HepG2 (cell line): ENCODE measurements around the gene LRBA. TPM values are rescaled to one million over a fixed set of nuclear protein-coding genes. Genes with fewer than 3 reads are reported as not detected.

Experiments
- AHDC1 ChIP-seq: sonication (generic); formaldehyde crosslinking; IDR thresholded peaks from 2 replicates; pipeline ENCODE4 v1.5.1; 2020; ENCODE audit warnings: mild to moderate bottlenecking, missing genetic modification reagents, borderline replicate concordance
- HIVEP1 ChIP-seq: sonication (generic); formaldehyde crosslinking; IDR thresholded peaks from 2 replicates; pipeline ENCODE4 v1.4.0; 2020; ENCODE audit warnings: mild to moderate bottlenecking, missing genetic modification reagents
- HNF1A ChIP-seq, 2 experiments: sonication (generic) in 1 of 2; formaldehyde crosslinking in 1 of 2; IDR thresholded peaks; 2 replicates each; pipeline versions ENCODE4 v1.4.0 to v1.6.1; 2016 to 2020; ENCODE audit warnings: borderline replicate concordance in 1 of 2, low read depth in 1 of 2, mild to moderate bottlenecking in 1 of 2, missing genetic modification reagents in 1 of 2
- NCOA5 ChIP-seq: sonication (generic); formaldehyde crosslinking; IDR thresholded peaks from 2 replicates; pipeline ENCODE4 v1.4.0; 2020; ENCODE audit warnings: missing genetic modification reagents
- NRL ChIP-seq: sonication (generic); formaldehyde crosslinking; IDR thresholded peaks from 2 replicates; pipeline ENCODE4 v1.5.0; 2020; ENCODE audit warnings: missing genetic modification reagents, mild to moderate bottlenecking, moderate library complexity, borderline replicate concordance
- TERF1 ChIP-seq: sonication (generic); formaldehyde crosslinking; IDR thresholded peaks from 2 replicates; pipeline ENCODE4 v1.8.0; 2022; ENCODE audit warnings: mild to moderate bottlenecking, missing genetic modification reagents, moderate library complexity
- XBP1 ChIP-seq: sonication (generic); formaldehyde crosslinking; IDR thresholded peaks from 2 replicates; pipeline ENCODE4 v1.5.0; 2020; ENCODE audit warnings: missing genetic modification reagents
- ZNF138 ChIP-seq: sonication (generic); formaldehyde crosslinking; IDR thresholded peaks from 2 replicates; pipeline ENCODE4 v1.5.0; 2020; ENCODE audit warnings: mild to moderate bottlenecking, low read depth, missing genetic modification reagents
- ZNF20 ChIP-seq: sonication (generic); formaldehyde crosslinking; IDR thresholded peaks from 2 replicates; pipeline ENCODE4 v1.4.0; 2020; ENCODE audit warnings: mild to moderate bottlenecking, moderate library complexity, missing genetic modification reagents
- ZNF280B ChIP-seq: sonication (generic); formaldehyde crosslinking; IDR thresholded peaks from 2 replicates; pipeline ENCODE4 v1.5.0; 2020; ENCODE audit warnings: missing genetic modification reagents, mild to moderate bottlenecking, borderline replicate concordance
- ZNF367 ChIP-seq: sonication (generic); formaldehyde crosslinking; IDR thresholded peaks from 2 replicates; pipeline ENCODE4 v1.4.0; 2020; ENCODE audit warnings: missing genetic modification reagents, borderline replicate concordance
- ZNF562 ChIP-seq: sonication (generic); formaldehyde crosslinking; IDR thresholded peaks from 2 replicates; pipeline ENCODE4 v1.8.0; 2022; ENCODE audit warnings: missing genetic modification reagents, borderline replicate concordance
- ZNF614 ChIP-seq: IDR thresholded peaks from 2 replicates; pipeline ENCODE4 v1.6.1; 2018; ENCODE audit warnings: missing biosample characterization, missing genetic modification reagents, inconsistent platforms, borderline replicate concordance
- polyA plus RNA-seq, 8 experiments: library from polyadenylated mRNA; depleted of rRNA in 3 of 8; stranded (reverse) in 7 of 8; unstranded in 1 of 8; fragments of >200 nt; fragmentation: Illumina TruSeq in 4 of 8; extraction: Trizol in 4 of 8; gene quantifications; 2 replicates each; pipeline versions ENCODE4 v1.2.1 to v1.2.3, GENCODE V29; 2011 to 2016; ENCODE audit warnings: low read depth in 4 of 8, missing spikeins in 1 of 8, mixed read lengths in 1 of 8; ENCODE audit not compliant: insufficient read depth in 1 of 8
- total RNA-seq, 5 experiments: library from RNA; depleted of rRNA; stranded (reverse); fragments of >200 nt; fragmentation: Illumina TruSeq; extraction: Trizol; gene quantifications; 2 replicates each; pipeline ENCODE4 v1.2.3, GENCODE V29; 2016; ENCODE audit warnings: low read depth in 1 of 5
- TF ChIP-seq, protein P1 (sequence below): IDR thresholded peaks from 2 replicates; pipeline ENCODE4 v1.6.1; 2012; ENCODE audit warnings: low read depth, low read length, improper control_type of control experiment

Gene LRBA
- total and polyA plus RNA-seq, 2 of the 13 experiments (the other 11 are each of a cell fraction or from before 2014, with no cell fraction given): 21.0 to 37.2 TPM

GRCh38 chr4:150264595-150265161, 750.4 kb downstream of the LRBA start (continued):
- TF ChIP-seq AHDC1 (peak; percentile 28; the same call in 1 of the 2 replicates), ZNF367 (CRISPR knock-in tag) (no peak), ZNF138 (CRISPR knock-in tag) (no peak), ZNF614 (CRISPR knock-in tag) (no peak), HNF1A (IDR thresholded peaks at IDR 0.05; ENCODE audit: low read depth) (no peak), HNF1A (CRISPR knock-in tag; IDR thresholded peaks at IDR 0.05; ENCODE audit: borderline replicate concordance) (no peak), NCOA5 (CRISPR knock-in tag) (no peak), HIVEP1 (CRISPR knock-in tag) (no peak), XBP1 (no peak), ZNF562 (CRISPR knock-in tag) (no peak), ZNF20 (no peak), ZNF280B (CRISPR knock-in tag) (no peak), NRL (no peak), TERF1 (no peak)
- TF ChIP-seq, protein P1, sequence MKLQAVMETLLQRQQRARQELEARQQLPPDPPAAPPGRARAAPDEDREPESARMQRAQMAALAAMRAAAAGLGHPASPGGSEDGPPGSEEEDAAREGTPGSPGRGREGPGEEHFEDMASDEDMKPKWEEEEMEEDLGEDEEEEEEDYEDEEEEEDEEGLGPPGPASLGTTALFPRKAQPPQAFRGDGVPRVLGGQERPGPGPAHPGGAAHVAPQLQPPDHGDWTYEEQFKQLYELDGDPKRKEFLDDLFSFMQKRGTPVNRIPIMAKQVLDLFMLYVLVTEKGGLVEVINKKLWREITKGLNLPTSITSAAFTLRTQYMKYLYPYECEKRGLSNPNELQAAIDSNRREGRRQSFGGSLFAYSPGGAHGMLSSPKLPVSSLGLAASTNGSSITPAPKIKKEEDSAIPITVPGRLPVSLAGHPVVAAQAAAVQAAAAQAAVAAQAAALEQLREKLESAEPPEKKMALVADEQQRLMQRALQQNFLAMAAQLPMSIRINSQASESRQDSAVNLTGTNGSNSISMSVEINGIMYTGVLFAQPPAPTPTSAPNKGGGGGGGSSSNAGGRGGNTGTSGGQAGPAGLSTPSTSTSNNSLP: no peak
